ENCODE results near the gene IRAK3. TPM values are rescaled to one million over a fixed set of nuclear protein-coding genes. Genes with fewer than 3 reads are reported as not detected.
"Not testable (repeated sequence)": the region's sequence is repeated elsewhere in the genome, so short reads cannot be mapped to it uniquely, and the experiment has no call there.

Gene IRAK3
- total RNA-seq, 2 experiments from 2014 or later = 0.32 to 0.38 TPM

GRCh38 chr12:66195242-66195641 is 6.2 kb downstream of the IRAK3 start:
- intact Hi-C loops (cut with micrococcal nuclease) = no loop called here

GRCh38 chr12:66196806-66197205 is 7.8 kb downstream of the IRAK3 start:
- DNase-seq = peak; percentile 17
- CTCF ChIA-PET = interaction anchor here (0.6 to 1.0 kb wide), 4 partner anchors 15 to 512 kb away, joined by 3 to 4 read pairs (median 3); no protein-coding TSS in a partner anchor

More at GRCh38 chr12:66195242-66195641, 6.2 kb downstream of the IRAK3 start:
- Mint-ChIP-seq H3K4me3 (no peak overlapping the region), H3K4me1 (ENCODE audit: low read depth) (peaks cover 10% of the 10 kb centered on the region), H3K27me3 (ENCODE audit: low read depth) (peaks cover 38% of the 10 kb centered on the region), H3K27ac (no peak overlapping the region), H3K36me3 (ENCODE audit: low read depth) (peaks cover under 1% of the 10 kb centered on the region), H3K9me3 (peaks cover 5% of the 10 kb centered on the region)
- CTCF ChIA-PET = no interaction called here
- no peak for DNase-seq

GRCh38 chr12:66197495-66197921 is 8.5 kb downstream of the IRAK3 start:
- Mint-ChIP-seq H3K27ac (no peak overlapping the region), H3K4me1 (ENCODE audit: low read depth) (peaks cover 10% of the 10 kb centered on the region), H3K4me3 (no peak overlapping the region), H3K9me3 (peaks cover 7% of the 10 kb centered on the region), H3K36me3 (ENCODE audit: low read depth) (peaks cover 3% of the 10 kb centered on the region), H3K27me3 (ENCODE audit: low read depth) (peaks cover 21% of the 10 kb centered on the region)
- intact Hi-C loops (cut with micrococcal nuclease) = loop anchor here (1.0 to 2.0 kb wide), 2 partner anchors 16 to 67 kb away; partner anchors contain the start of gene LLPH
- no peak for DNase-seq
- CTCF ChIA-PET = interaction anchor here (0.7 to 1.0 kb wide), 3 partner anchors 12 to 211 kb away, joined by 3 to 4 read pairs (median 3); no protein-coding TSS in a partner anchor

More at GRCh38 chr12:66196806-66197205, 7.8 kb downstream of the IRAK3 start:
- peaks cover 10% of the 10 kb centered on the region for H3K4me1 Mint-ChIP-seq (ENCODE audit: low read depth)
- H3K27ac Mint-ChIP-seq = peak overlapping the region; percentile 33
- intact Hi-C loops (cut with micrococcal nuclease) = loop anchor here (1.0 to 2.0 kb wide), 4 partner anchors 7 to 66 kb away; partner anchors contain the start of genes LLPH and TMBIM4
- H3K36me3 Mint-ChIP-seq (ENCODE audit: low read depth) = peaks cover 3% of the 10 kb centered on the region
- H3K27me3 Mint-ChIP-seq (ENCODE audit: low read depth) = peaks cover 22% of the 10 kb centered on the region
- H3K9me3 Mint-ChIP-seq = peaks cover 7% of the 10 kb centered on the region
- H3K4me3 Mint-ChIP-seq = no peak overlapping the region

- Mint-ChIP-seq H3K4me1 (ENCODE audit: low read depth) (peaks cover 19% of the 10 kb centered on the region), H3K27me3 (ENCODE audit: low read depth) (peaks cover 16% of the 10 kb centered on the region), H3K36me3 (ENCODE audit: low read depth) (peaks cover 3% of the 10 kb centered on the region), H3K9me3 (peaks cover 7% of the 10 kb centered on the region), H3K27ac (no peak overlapping the region), H3K4me3 (no peak overlapping the region)
- no peak for DNase-seq
- intact Hi-C loops (cut with micrococcal nuclease) = no loop called here
- CTCF ChIA-PET = interaction anchor here (0.6 kb wide), 1 partner anchor 510 kb away, joined by 3 read pairs; no protein-coding TSS in a partner anchor
Observed at GRCh38 chr12:66199141-66199540, 10.1 kb downstream of the IRAK3 start.

- no peak overlapping the region for H3K27ac Mint-ChIP-seq
- H3K9me3 Mint-ChIP-seq = peaks cover 7% of the 10 kb centered on the region
- H3K27me3 Mint-ChIP-seq (ENCODE audit: low read depth) = peaks cover 10% of the 10 kb centered on the region
- CTCF ChIA-PET = interaction anchor here (0.6 to 0.7 kb wide), 2 partner anchors 9 to 171 kb away, joined by 3 to 4 read pairs; no protein-coding TSS in a partner anchor
- peaks cover 28% of the 10 kb centered on the region for H3K4me1 Mint-ChIP-seq (ENCODE audit: low read depth)
- intact Hi-C loops (cut with micrococcal nuclease) = no loop called here
- no peak for DNase-seq
- H3K36me3 Mint-ChIP-seq (ENCODE audit: low read depth) = peaks cover 3% of the 10 kb centered on the region
- no peak overlapping the region for H3K4me3 Mint-ChIP-seq
Observed at GRCh38 chr12:66199831-66200509, 11.0 kb downstream of the IRAK3 start.

- Mint-ChIP-seq H3K4me3 (no peak overlapping the region), H3K9me3 (peaks cover 11% of the 10 kb centered on the region), H3K27me3 (ENCODE audit: low read depth) (peaks cover 3% of the 10 kb centered on the region), H3K4me1 (ENCODE audit: low read depth) (peaks cover 18% of the 10 kb centered on the region), H3K36me3 (ENCODE audit: low read depth) (peaks cover 3% of the 10 kb centered on the region), H3K27ac (peak overlapping the region; percentile 1)
- DNase-seq = peak; percentile 29
- intact Hi-C loops (cut with micrococcal nuclease) = loop anchor here (1.0 to 2.0 kb wide), 4 partner anchors 8 to 74 kb away; partner anchors contain the start of genes LLPH and TMBIM4
- CTCF ChIA-PET = interaction anchor here (0.9 to 2.2 kb wide), 2 partner anchors 13 to 98 kb away, joined by 3 to 6 read pairs; partner anchors contain the start of gene HELB
Observed at GRCh38 chr12:66203820-66204219, 14.8 kb downstream of the IRAK3 start.

GRCh38 chr12:66206141-66206540 is 17.1 kb downstream of the IRAK3 start:
- CTCF ChIA-PET = no interaction called here
- Mint-ChIP-seq H3K4me3 (no peak overlapping the region), H3K27ac (no peak overlapping the region), H3K27me3 (ENCODE audit: low read depth) (peaks cover 11% of the 10 kb centered on the region), H3K9me3 (peaks cover 4% of the 10 kb centered on the region), H3K4me1 (ENCODE audit: low read depth) (peaks cover 18% of the 10 kb centered on the region), H3K36me3 (ENCODE audit: low read depth) (no peaks in the 10 kb centered on the region)
- intact Hi-C loops (cut with micrococcal nuclease) = no loop called here
- DNase-seq = no peak

GRCh38 chr12:66210840-66211239 is 21.8 kb downstream of the IRAK3 start:
- Mint-ChIP-seq H3K27ac (no peak overlapping the region), H3K36me3 (ENCODE audit: low read depth) (no peaks in the 10 kb centered on the region), H3K4me1 (ENCODE audit: low read depth) (peaks cover 12% of the 10 kb centered on the region), H3K27me3 (ENCODE audit: low read depth) (peaks cover 24% of the 10 kb centered on the region), H3K9me3 (peaks cover 6% of the 10 kb centered on the region), H3K4me3 (no peak overlapping the region)
- no peak for DNase-seq
- CTCF ChIA-PET = interaction anchor here (0.9 kb wide), 1 partner anchor 24 kb away, joined by 3 read pairs; no protein-coding TSS in a partner anchor
- intact Hi-C loops (cut with micrococcal nuclease) = no loop called here

GRCh38 chr12:66211573-66211972 is 22.6 kb downstream of the IRAK3 start:
- DNase-seq; H3K36me3 Mint-ChIP-seq (ENCODE audit: low read depth); H3K9me3 Mint-ChIP-seq; intact Hi-C loops (cut with micrococcal nuclease); H3K27ac Mint-ChIP-seq; H3K4me3 Mint-ChIP-seq: not testable (repeated sequence)
- peaks cover 27% of the 10 kb centered on the region for H3K27me3 Mint-ChIP-seq (ENCODE audit: low read depth)
- CTCF ChIA-PET = interaction anchor here (0.7 to 0.9 kb wide), 2 partner anchors 23 to 52 kb away, joined by 3 read pairs; no protein-coding TSS in a partner anchor
- peaks cover 12% of the 10 kb centered on the region for H3K4me1 Mint-ChIP-seq (ENCODE audit: low read depth)

GRCh38 chr12:66213011-66213410 is 24.0 kb downstream of the IRAK3 start:
- H3K4me3 Mint-ChIP-seq; H3K9me3 Mint-ChIP-seq; H3K27ac Mint-ChIP-seq; CTCF ChIA-PET; H3K36me3 Mint-ChIP-seq (ENCODE audit: low read depth): not testable (repeated sequence)
- DNase-seq = peak; percentile 8
- intact Hi-C loops (cut with micrococcal nuclease) = loop anchor here (1.0 kb wide), 1 partner anchor 16 kb away; no protein-coding TSS in a partner anchor
- H3K4me1 Mint-ChIP-seq (ENCODE audit: low read depth) = peaks cover 12% of the 10 kb centered on the region
- peaks cover 26% of the 10 kb centered on the region for H3K27me3 Mint-ChIP-seq (ENCODE audit: low read depth)

- intact Hi-C loops (cut with micrococcal nuclease) = no loop called here
- CTCF ChIA-PET = interaction anchor here (0.6 kb wide), 1 partner anchor 176 kb away, joined by 3 read pairs; no protein-coding TSS in a partner anchor
- Mint-ChIP-seq H3K27me3 (ENCODE audit: low read depth) (peaks cover 12% of the 10 kb centered on the region), H3K27ac (no peak overlapping the region), H3K36me3 (ENCODE audit: low read depth) (no peaks in the 10 kb centered on the region), H3K9me3 (peaks cover 9% of the 10 kb centered on the region), H3K4me3 (no peak overlapping the region), H3K4me1 (ENCODE audit: low read depth) (peaks cover 8% of the 10 kb centered on the region)
- DNase-seq = no peak
Observed at GRCh38 chr12:66217342-66217917, 28.4 kb downstream of the IRAK3 start.

GRCh38 chr12:66228462-66228861 is 39.4 kb downstream of the IRAK3 start:
- no peak overlapping the region for H3K4me3 Mint-ChIP-seq
- no peaks in the 10 kb centered on the region for H3K9me3 Mint-ChIP-seq
- no peaks in the 10 kb centered on the region for H3K36me3 Mint-ChIP-seq (ENCODE audit: low read depth)
- no peaks in the 10 kb centered on the region for H3K4me1 Mint-ChIP-seq (ENCODE audit: low read depth)
- CTCF ChIA-PET = no interaction called here
- no peak for DNase-seq
- no peak overlapping the region for H3K27ac Mint-ChIP-seq
- peaks cover 2% of the 10 kb centered on the region for H3K27me3 Mint-ChIP-seq (ENCODE audit: low read depth)
- intact Hi-C loops (cut with micrococcal nuclease) = no loop called here

Data from activated naive CD4-positive, alpha-beta T cell treated with anti-CD3 and anti-CD28 coated beads for 36 hours (primary cell).